GM12875 (cell line): Measurements from ENCODE around the gene BRK1.
"Not testable (repeated sequence)": the region's sequence is repeated elsewhere in the genome, so short reads cannot be mapped to it uniquely, and the experiment has no call there.

Source experiments
- H3K4me3 ChIP-seq: one replicate; pipeline ENCODE4 v1.5.1; 2011; ENCODE audit warnings: low read depth, low read length, control low read depth
- TF ChIP-seq, protein P1 (sequence below): IDR thresholded peaks from 2 replicates; pipeline ENCODE4 v1.5.1; 2011; ENCODE audit warnings: low read depth, mild to moderate bottlenecking, control low read depth, inconsistent platforms, low read length, moderate library complexity, borderline replicate concordance; ENCODE audit not compliant: insufficient read depth

BRK1 gene

DNA sequence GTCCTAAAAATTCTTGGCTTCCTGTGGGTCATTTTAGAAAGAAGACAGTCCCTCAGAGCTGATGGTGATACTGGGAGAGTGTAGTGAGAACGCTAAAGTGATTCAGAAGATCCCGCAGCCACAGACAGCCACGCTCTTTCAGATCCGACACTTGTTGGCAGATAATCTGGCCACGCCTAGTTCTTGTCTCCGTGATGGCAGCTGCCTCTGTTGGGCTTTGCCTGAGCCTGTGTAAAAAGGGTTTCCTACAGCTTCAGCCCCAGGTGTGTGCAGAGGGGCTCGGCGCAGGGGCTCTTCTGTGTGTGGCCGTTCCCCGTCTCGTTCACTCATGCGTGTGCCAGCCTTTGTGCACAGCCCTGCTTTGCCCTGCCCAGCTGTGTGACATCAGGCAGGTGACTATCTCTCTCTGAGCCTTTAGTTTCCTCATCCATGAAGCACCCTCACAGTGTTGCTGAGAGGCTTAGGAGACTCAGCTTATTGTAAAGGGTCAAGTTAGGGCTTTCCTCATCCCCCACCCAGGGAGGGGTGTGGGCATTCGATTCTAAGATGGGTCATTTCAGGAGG lies 55.5 kb downstream of the BRK1 start:
- H3K4me3 ChIP-seq, result no peak overlapping the region
- TF ChIP-seq, protein P1, sequence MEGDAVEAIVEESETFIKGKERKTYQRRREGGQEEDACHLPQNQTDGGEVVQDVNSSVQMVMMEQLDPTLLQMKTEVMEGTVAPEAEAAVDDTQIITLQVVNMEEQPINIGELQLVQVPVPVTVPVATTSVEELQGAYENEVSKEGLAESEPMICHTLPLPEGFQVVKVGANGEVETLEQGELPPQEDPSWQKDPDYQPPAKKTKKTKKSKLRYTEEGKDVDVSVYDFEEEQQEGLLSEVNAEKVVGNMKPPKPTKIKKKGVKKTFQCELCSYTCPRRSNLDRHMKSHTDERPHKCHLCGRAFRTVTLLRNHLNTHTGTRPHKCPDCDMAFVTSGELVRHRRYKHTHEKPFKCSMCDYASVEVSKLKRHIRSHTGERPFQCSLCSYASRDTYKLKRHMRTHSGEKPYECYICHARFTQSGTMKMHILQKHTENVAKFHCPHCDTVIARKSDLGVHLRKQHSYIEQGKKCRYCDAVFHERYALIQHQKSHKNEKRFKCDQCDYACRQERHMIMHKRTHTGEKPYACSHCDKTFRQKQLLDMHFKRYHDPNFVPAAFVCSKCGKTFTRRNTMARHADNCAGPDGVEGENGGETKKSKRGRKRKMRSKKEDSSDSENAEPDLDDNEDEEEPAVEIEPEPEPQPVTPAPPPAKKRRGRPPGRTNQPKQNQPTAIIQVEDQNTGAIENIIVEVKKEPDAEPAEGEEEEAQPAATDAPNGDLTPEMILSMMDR, result no peak

DNA sequence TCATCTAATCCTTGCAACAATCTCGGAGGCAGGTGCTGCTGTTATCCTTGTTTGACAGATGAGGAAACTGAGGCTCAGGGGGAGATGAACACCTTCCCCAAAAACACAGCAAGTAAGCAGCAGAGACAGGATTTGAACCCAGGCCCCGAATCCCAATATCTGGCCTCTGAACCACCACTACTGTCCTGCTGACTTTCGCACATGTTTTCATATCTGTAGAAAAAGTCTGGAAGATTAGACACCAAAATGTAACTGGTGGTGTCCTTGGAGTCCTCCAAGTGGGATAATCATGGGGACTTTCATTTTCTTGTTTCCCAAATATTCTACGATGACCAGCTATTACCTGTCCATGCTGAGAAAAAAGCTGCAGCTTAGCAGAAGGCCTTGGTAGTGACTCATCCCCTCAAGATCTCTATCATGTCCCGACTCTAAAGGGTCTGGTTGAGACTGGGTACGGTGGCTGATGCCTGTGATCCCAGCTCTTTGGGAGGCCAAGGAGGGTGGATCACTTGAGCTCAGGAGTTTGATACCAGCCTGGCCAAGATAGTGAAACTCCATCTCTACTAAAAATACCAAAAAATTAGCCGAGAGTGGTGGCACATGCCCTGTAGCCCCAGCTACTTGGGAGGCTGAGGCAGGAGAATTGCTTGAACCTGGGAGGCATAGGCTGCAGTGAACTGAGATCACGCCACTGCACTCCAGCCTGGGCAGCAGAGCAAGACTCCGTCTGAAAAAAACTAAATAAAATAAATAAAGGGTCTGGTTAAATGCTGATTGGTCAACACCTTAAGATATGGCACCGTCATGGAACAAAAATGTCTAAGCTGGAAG lies 57.8 kb downstream of the BRK1 start:
- TF ChIP-seq, protein P1, result no peak
- H3K4me3 ChIP-seq, result no peak overlapping the region

DNA sequence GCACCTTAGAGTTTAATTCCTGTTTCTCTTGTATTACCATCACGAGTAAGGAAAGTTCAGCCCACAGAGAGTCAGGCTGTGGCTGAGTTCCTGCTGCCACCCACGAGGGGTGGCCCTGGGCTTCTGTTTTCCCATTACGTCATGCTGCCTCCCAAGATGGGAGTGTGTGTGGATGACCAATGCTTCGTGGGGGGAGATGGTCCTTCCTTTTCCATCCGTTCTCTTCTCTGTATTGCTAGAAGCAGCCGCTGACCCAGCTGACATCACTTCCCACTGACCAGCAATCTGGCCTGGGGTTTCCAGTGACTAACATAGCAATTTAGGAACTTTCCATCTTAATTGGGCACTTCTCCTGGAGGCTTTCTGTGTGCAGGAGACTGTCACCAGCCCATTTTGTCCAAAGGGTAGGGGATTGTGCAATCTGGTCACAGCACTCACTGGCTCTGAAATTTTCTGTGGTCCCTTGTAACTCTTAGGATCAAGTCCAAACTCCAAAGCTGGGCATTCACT lies 58.5 kb downstream of the BRK1 start:
- H3K4me3 ChIP-seq, result no peak overlapping the region
- TF ChIP-seq, protein P1, result no peak

- H3K4me3 ChIP-seq, result not testable (repeated sequence)
Measured at GRCh38 chr3:10175334-10175733, 59.9 kb downstream of the BRK1 start.

- H3K4me3 ChIP-seq, result not testable (repeated sequence)
Measured at GRCh38 chr3:10176150-10176549, 60.7 kb downstream of the BRK1 start.
